Tibial artery (tissue), 4 donors: ENCODE results near the gene RIPOR3.

Experiments
- DNase-seq, 2 donors: peaks; one replicate each; pipeline ENCODE4 v3.0.0-alpha.2; 2019
- H3K27ac ChIP-seq, 2 donors: fragments of 200-600 bp; sonication (generic) in 1 of 2; 1 replicate in 1 of 2; 2 replicates in 1 of 2; pipeline ENCODE4 v1.5.1; 2018 to 2019; ENCODE audit warnings: mild to moderate bottlenecking in 1 of 2
- H3K27me3 ChIP-seq, 2 donors: fragments of 200-600 bp; sonication (generic) in 1 of 2; one replicate each; pipeline versions ENCODE4 v1.5.1 to v1.6.0; 2016 to 2019
- H3K36me3 ChIP-seq, 3 donors: fragments of 200-600 bp; sonication (generic) in 2 of 3; one replicate each; pipeline ENCODE4 v1.5.1; 2016 to 2019; ENCODE audit warnings: mild to moderate bottlenecking in 2 of 3
- H3K4me1 ChIP-seq, 4 donors: fragments of 200-600 bp; sonication (generic) in 2 of 4; 1 replicate in 3 of 4; 2 replicates in 1 of 4; pipeline ENCODE4 v1.5.1; 2016 to 2019
- H3K4me3 ChIP-seq, 2 donors: fragments of 200-600 bp; sonication (generic) in 1 of 2; 1 replicate in 1 of 2; 2 replicates in 1 of 2; pipeline ENCODE4 v1.5.1; 2018 to 2019; ENCODE audit warnings: mild to moderate bottlenecking in 2 of 2
- H3K9me3 ChIP-seq, 3 donors: fragments of 200-600 bp; sonication (generic) in 1 of 3; one replicate each; pipeline ENCODE4 v1.5.1; 2016 to 2019
- CTCF ChIP-seq, 2 experiments: fragments of 200-600 bp in 1 of 2; fragments of 450-650 bp in 1 of 2; IDR thresholded peaks; one replicate each; pipeline ENCODE4 v1.5.1; 2017 to 2019; ENCODE audit warnings: antibody characterized with exemption in 2 of 2, mild to moderate bottlenecking in 1 of 2, moderate library complexity in 1 of 2
- intact Hi-C: fragments of 100-400 bp; cut with DNase I; formaldehyde crosslinking; loops from one replicate; pipeline ENCODE4 v1.15.0; 2023; ENCODE audit warnings: low total_unique reads

RIPOR3 gene

GRCh38 chr20:50594591-50595432 lies 96.5 kb downstream of the RIPOR3 start:
- Histone ChIP-seq H3K36me3 (peaks cover 0 to 7% (median 0%) of the 10 kb centered on the region in 3 donors), H3K4me3 (no peak overlapping the region), H3K27ac (no peak overlapping the region), H3K4me1 (peaks cover 0 to 19% (median 7%) of the 10 kb centered on the region in 4 donors), H3K9me3 (no peaks in the 10 kb centered on the region), H3K27me3 (peaks cover 0 to 42% of the 10 kb centered on the region in 2 donors)
- intact Hi-C loops, result no loop called here
- TF ChIP-seq CTCF (IDR thresholded peaks at IDR 0.05), result no peak
- no peak for DNase-seq

GRCh38 chr20:50594231-50594590 lies 97.1 kb downstream of the RIPOR3 start:
- peaks cover 0 to 19% (median 7%) of the 10 kb centered on the region in 4 donors for H3K4me1 ChIP-seq
- no peak for TF ChIP-seq CTCF (IDR thresholded peaks at IDR 0.05)
- peaks cover 0 to 13% (median 0%) of the 10 kb centered on the region in 3 donors for H3K36me3 ChIP-seq
- no peak overlapping the region for H3K27ac ChIP-seq
- no peak for DNase-seq
- H3K9me3 ChIP-seq, result no peaks in the 10 kb centered on the region
- intact Hi-C loops, result no loop called here
- peaks cover 0 to 38% of the 10 kb centered on the region in 2 donors for H3K27me3 ChIP-seq
- no peak overlapping the region for H3K4me3 ChIP-seq

GRCh38 chr20:50593005-50593335 lies 98.4 kb downstream of the RIPOR3 start:
- Histone ChIP-seq H3K36me3 (peaks cover 0 to 14% (median 0%) of the 10 kb centered on the region in 3 donors), H3K4me3 (no peak overlapping the region), H3K9me3 (no peaks in the 10 kb centered on the region), H3K27ac (no peak overlapping the region), H3K27me3 (peaks cover 0 to 35% of the 10 kb centered on the region in 2 donors), H3K4me1 (peaks cover 0 to 21% (median 7%) of the 10 kb centered on the region in 4 donors)
- no peak for TF ChIP-seq CTCF (IDR thresholded peaks at IDR 0.05)
- intact Hi-C loops, result no loop called here
- no peak for DNase-seq

GRCh38 chr20:50592282-50593004 lies 98.9 kb downstream of the RIPOR3 start:
- H3K9me3 ChIP-seq, result no peaks in the 10 kb centered on the region
- no peak for TF ChIP-seq CTCF (IDR thresholded peaks at IDR 0.05)
- H3K27ac ChIP-seq, result no peak overlapping the region
- peaks cover 0 to 29% of the 10 kb centered on the region in 2 donors for H3K27me3 ChIP-seq
- intact Hi-C loops, result no loop called here
- no peak overlapping the region for H3K4me3 ChIP-seq
- H3K36me3 ChIP-seq, result peaks cover 0 to 19% (median 3%) of the 10 kb centered on the region in 3 donors
- no peak for DNase-seq
- peaks cover 0 to 27% (median 7%) of the 10 kb centered on the region in 4 donors for H3K4me1 ChIP-seq

GRCh38 chr20:50591233-50591852 lies 100.0 kb downstream of the RIPOR3 start:
- no peak for DNase-seq
- TF ChIP-seq CTCF (IDR thresholded peaks at IDR 0.05), result no peak
- intact Hi-C loops, result no loop called here
- Histone ChIP-seq H3K36me3 (peaks cover 0 to 30% (median 13%) of the 10 kb centered on the region in 3 donors), H3K27me3 (peaks cover 0 to 20% of the 10 kb centered on the region in 2 donors), H3K4me1 (peaks cover 0 to 26% (median 7%) of the 10 kb centered on the region in 4 donors), H3K9me3 (no peaks in the 10 kb centered on the region), H3K4me3 (no peak overlapping the region), H3K27ac (no peak overlapping the region)
